KMS-11 (cell line): ENCODE results near the gene ATP13A5.

Experiments used
- H2AFZ ChIP-seq: fragments of 200-600 bp; sonication (generic); 2 replicates; pipeline ENCODE4 v1.6.1; 2016; ENCODE audit warnings: antibody characterized with exemption, mixed run types, low read depth
- H3K27ac ChIP-seq: fragments of 200-600 bp; sonication (generic); 2 replicates; pipeline ENCODE4 v1.6.1; 2016; ENCODE audit warnings: mild to moderate bottlenecking, mixed run types
- H3K27me3 ChIP-seq: fragments of 200-600 bp; sonication (generic); 2 replicates; pipeline ENCODE4 v1.6.1; 2017; ENCODE audit warnings: mild to moderate bottlenecking, low read depth, mixed run types, moderate library complexity; ENCODE audit not compliant: insufficient read depth
- H3K36me3 ChIP-seq: fragments of 200-600 bp; sonication (generic); 2 replicates; pipeline ENCODE4 v1.6.1; 2017; ENCODE audit warnings: mild to moderate bottlenecking, mixed run types; ENCODE audit not compliant: insufficient read depth
- H3K4me1 ChIP-seq: fragments of 200-600 bp; sonication (generic); 2 replicates; pipeline ENCODE4 v1.6.1; 2016; ENCODE audit warnings: mild to moderate bottlenecking, low read depth, mixed run types; ENCODE audit not compliant: poor library complexity, severe bottlenecking
- H3K4me2 ChIP-seq: fragments of 200-600 bp; sonication (generic); 2 replicates; pipeline ENCODE4 v1.7.0; 2016; ENCODE audit warnings: mild to moderate bottlenecking, mixed run types
- H3K4me3 ChIP-seq: fragments of 200-600 bp; sonication (generic); IDR thresholded peaks from 2 replicates; pipeline ENCODE4 v1.6.1; 2017; ENCODE audit warnings: low read depth, low read length, mixed read lengths; ENCODE audit not compliant: insufficient read depth
- H3K79me2 ChIP-seq: fragments of 200-600 bp; sonication (generic); 2 replicates; pipeline ENCODE4 v1.6.1; 2016; ENCODE audit warnings: low read depth, mixed run types; ENCODE audit not compliant: insufficient read depth
- H3K9ac ChIP-seq: fragments of 200-600 bp; sonication (generic); 2 replicates; pipeline ENCODE4 v1.6.1; 2016; ENCODE audit warnings: mild to moderate bottlenecking, mixed run types
- H4K20me1 ChIP-seq: fragments of 200-600 bp; sonication (generic); 2 replicates; pipeline ENCODE4 v1.6.1; 2016; ENCODE audit warnings: mild to moderate bottlenecking, mixed run types; ENCODE audit not compliant: insufficient read depth
- TF ChIP-seq, protein P1 (sequence below): fragments of 200-600 bp; sonication (generic); conservative IDR thresholded peaks from 2 replicates; pipeline ENCODE4 v1.6.1; 2017; ENCODE audit warnings: low read depth, mild to moderate bottlenecking, antibody characterized with exemption, low read length, moderate library complexity, mixed read lengths

ATP13A5 gene

DNA sequence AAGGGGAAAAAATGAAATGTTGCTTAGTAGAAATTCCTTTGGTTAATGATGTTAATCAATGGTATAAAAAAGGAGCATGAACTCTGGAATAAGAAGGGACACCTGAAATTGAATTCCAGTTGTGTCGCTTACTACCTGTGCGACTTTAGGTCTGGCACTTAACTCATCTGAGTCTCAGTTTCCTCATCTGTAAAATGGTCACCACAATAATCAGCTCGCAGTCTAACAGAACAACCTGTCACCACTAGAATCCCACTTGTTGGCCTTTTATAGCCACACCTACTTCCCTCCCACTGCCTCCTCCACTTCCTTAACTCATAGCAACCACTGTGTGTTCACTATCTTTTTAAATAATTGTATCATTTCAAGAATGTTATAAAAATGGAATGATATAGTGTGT is 135.0 kb downstream of the ATP13A5 start:
- no peaks in the 10 kb centered on the region for H4K20me1 ChIP-seq
- H3K27ac ChIP-seq = no peak overlapping the region
- no peak overlapping the region for H2AFZ ChIP-seq
- no peaks in the 10 kb centered on the region for H3K4me1 ChIP-seq
- H3K27me3 ChIP-seq = no peaks in the 10 kb centered on the region
- no peak overlapping the region for H3K9ac ChIP-seq
- H3K36me3 ChIP-seq = no peaks in the 10 kb centered on the region
- TF ChIP-seq, protein P1, sequence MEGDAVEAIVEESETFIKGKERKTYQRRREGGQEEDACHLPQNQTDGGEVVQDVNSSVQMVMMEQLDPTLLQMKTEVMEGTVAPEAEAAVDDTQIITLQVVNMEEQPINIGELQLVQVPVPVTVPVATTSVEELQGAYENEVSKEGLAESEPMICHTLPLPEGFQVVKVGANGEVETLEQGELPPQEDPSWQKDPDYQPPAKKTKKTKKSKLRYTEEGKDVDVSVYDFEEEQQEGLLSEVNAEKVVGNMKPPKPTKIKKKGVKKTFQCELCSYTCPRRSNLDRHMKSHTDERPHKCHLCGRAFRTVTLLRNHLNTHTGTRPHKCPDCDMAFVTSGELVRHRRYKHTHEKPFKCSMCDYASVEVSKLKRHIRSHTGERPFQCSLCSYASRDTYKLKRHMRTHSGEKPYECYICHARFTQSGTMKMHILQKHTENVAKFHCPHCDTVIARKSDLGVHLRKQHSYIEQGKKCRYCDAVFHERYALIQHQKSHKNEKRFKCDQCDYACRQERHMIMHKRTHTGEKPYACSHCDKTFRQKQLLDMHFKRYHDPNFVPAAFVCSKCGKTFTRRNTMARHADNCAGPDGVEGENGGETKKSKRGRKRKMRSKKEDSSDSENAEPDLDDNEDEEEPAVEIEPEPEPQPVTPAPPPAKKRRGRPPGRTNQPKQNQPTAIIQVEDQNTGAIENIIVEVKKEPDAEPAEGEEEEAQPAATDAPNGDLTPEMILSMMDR = no peak
- no peak overlapping the region for H3K4me2 ChIP-seq
- H3K4me3 ChIP-seq = no peak overlapping the region
- H3K79me2 ChIP-seq = no peaks in the 10 kb centered on the region

DNA sequence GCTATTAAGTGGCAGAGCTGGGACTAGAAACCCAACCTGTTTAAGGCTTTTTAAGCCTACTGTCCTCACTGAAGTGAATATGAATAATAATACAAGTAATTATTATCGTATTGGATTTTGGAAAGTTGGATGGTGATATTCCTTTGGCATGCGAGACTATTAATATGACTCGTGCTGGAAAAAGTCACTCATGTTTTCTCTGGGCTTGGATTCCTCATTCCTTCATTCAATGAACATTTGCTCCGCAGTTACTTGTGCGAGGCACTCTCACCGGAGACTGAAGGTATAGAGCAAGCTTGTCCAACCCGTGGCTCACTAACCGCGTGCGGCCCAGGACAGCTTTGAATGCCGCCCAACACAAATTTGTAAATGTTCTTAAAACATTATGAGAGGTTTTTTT is 136.8 kb downstream of the ATP13A5 start:
- Histone ChIP-seq H3K4me3 (no peak overlapping the region), H3K27ac (no peak overlapping the region), H3K4me2 (peak overlapping the region; percentile 17; the same call in 1 of the 2 replicates), H3K79me2 (no peaks in the 10 kb centered on the region), H2AFZ (peak overlapping the region; percentile 73; the same call in 1 of the 2 replicates), H3K4me1 (no peaks in the 10 kb centered on the region), H3K36me3 (no peaks in the 10 kb centered on the region), H3K27me3 (no peaks in the 10 kb centered on the region), H3K9ac (peak overlapping the region; percentile 48; the same call in 1 of the 2 replicates), H4K20me1 (no peaks in the 10 kb centered on the region)
- TF ChIP-seq, protein P1 = no peak

DNA sequence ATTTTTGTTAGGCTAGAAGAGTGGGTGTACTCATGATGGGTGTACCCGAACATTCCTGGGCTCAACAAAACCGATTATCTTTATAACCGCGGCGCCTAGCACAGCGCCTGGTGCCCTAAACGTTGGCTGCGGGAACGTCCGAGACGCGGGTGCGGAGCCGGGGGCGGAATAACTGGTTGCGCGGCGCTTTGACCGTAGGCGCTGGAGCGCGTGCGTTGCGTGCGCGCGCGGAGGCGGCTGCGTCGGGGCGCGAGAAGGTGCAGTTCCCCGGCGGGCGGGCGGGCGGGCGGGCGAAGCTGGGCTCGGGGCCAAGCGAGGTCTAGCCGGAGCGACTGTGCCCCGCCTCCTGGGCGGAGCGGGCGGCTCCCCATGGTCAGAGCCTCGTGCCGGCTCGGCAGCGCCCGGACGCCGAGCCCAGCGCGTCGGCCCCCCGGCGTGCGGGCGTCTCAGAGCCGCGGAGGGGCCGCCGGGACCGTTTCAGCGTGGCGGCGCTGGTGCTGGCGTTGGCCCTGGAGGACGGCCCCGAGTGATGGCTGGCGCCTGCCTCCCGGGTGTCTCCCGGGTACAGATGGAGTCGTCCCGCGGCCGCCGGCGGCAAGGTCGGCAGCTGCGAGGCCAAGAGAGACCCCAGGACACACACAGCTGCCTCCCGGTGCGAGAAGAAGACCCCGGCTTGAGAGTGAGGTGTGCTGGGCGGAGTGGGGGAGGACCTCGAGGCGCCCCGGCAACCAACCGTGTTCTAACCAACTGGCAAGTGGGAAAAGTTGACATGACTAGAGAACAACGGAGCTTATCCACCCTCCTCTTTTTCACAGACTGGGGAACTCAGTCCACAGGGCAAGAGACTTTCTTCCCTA is 137.5 kb downstream of the ATP13A5 start, which contains the start of gene PLAAT1:
TSS of gene PLAAT1 (plus strand) at position 373 of the 857 bp plus-strand sequence. CDS start 14,429 bp downstream, outside the sequence.
- Histone ChIP-seq H3K36me3 (no peaks in the 10 kb centered on the region), H3K27ac (peak within 1 kb of the TSS; percentile 37; the same call in 1 of the 2 replicates), H3K27me3 (no peaks in the 10 kb centered on the region), H3K79me2 (no peaks in the 10 kb centered on the region), H3K4me2 (peak within 1 kb of the TSS; percentile 34; the same call in 1 of the 2 replicates), H3K9ac (peak within 1 kb of the TSS; percentile 70; the same call in 1 of the 2 replicates), H2AFZ (peak within 1 kb of the TSS; percentile 89), H4K20me1 (no peaks in the 10 kb centered on the region), H3K4me1 (no peaks in the 10 kb centered on the region), H3K4me3 (peak within 1 kb of the TSS; percentile 40)
- TF ChIP-seq, protein P1 = no peak

DNA sequence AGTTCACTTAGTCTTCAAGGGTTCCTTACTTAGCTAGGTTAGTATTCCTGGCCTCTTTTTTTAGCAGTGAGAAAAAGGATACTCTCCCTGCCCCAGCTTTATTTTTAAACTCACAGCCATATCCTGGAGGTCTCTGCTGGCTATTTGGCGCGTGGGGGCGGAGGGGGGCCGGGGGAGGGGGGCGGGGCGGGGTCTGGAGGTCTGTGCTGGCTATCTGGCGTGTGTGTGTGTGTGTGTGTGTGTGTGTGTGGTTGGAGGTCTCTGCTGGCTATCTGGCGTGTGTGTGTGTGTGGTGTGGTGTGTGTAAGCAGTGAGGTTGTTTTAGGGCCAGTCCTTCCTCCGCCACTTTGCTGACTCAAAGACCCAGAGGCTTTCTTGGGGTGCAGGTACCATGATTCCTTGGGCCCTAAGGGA is 138.1 kb downstream of the ATP13A5 start:
- TF ChIP-seq, protein P1 = no peak
- H3K9ac ChIP-seq = peak overlapping the region; percentile 70; the same call in 1 of the 2 replicates
- peak overlapping the region; percentile 34; the same call in 1 of the 2 replicates for H3K4me2 ChIP-seq
- no peaks in the 10 kb centered on the region for H3K4me1 ChIP-seq
- peak overlapping the region; percentile 40 for H3K4me3 ChIP-seq
- no peaks in the 10 kb centered on the region for H4K20me1 ChIP-seq
- peak overlapping the region; percentile 89 for H2AFZ ChIP-seq
- H3K27me3 ChIP-seq = no peaks in the 10 kb centered on the region
- H3K79me2 ChIP-seq = no peaks in the 10 kb centered on the region
- no peaks in the 10 kb centered on the region for H3K36me3 ChIP-seq
- H3K27ac ChIP-seq = peak overlapping the region; percentile 37; the same call in 1 of the 2 replicates
